Stimulated activated effector memory CD8-positive, alpha-beta T cell treated with anti-CD3 and anti-CD28 coated beads, Interleukin-12 subunit alpha, Interleukin-12 subunit beta, amount 100 ng/mL, for 72 hours (primary cell): ENCODE data around the gene PPP3CA.
"Not testable (repeated sequence)": the region's sequence is repeated elsewhere in the genome, so short reads cannot be mapped to it uniquely, and the experiment has no call there.

Source experiments
- ATAC-seq: fragments of 150-1000 bp; cut with Tn5 transposase; 2 replicates; pipeline ENCODE4 v1.10.0; 2021
- DNase-seq, 2 donors: peaks; one replicate each; pipeline ENCODE4 v3.0.0; 2021 to 2022; ENCODE audit warnings: low spot score in 2 of 2
- H3K27ac Mint-ChIP-seq: one replicate; pipeline ENCODE4 v1.8.0; 2022; ENCODE audit warnings: mild to moderate bottlenecking, mixed read lengths
- H3K36me3 Mint-ChIP-seq: one replicate; pipeline ENCODE4 v1.8.0; 2022; ENCODE audit warnings: mild to moderate bottlenecking, mixed read lengths
- H3K4me1 Mint-ChIP-seq: one replicate; pipeline ENCODE4 v1.8.0; 2022; ENCODE audit warnings: mixed read lengths
- H3K4me3 Mint-ChIP-seq: one replicate; pipeline ENCODE4 v1.8.0; 2022; ENCODE audit warnings: mild to moderate bottlenecking, mixed read lengths
- H3K9me3 Mint-ChIP-seq: one replicate; pipeline ENCODE4 v1.8.0; 2022; ENCODE audit warnings: mixed read lengths

PPP3CA gene

DNA sequence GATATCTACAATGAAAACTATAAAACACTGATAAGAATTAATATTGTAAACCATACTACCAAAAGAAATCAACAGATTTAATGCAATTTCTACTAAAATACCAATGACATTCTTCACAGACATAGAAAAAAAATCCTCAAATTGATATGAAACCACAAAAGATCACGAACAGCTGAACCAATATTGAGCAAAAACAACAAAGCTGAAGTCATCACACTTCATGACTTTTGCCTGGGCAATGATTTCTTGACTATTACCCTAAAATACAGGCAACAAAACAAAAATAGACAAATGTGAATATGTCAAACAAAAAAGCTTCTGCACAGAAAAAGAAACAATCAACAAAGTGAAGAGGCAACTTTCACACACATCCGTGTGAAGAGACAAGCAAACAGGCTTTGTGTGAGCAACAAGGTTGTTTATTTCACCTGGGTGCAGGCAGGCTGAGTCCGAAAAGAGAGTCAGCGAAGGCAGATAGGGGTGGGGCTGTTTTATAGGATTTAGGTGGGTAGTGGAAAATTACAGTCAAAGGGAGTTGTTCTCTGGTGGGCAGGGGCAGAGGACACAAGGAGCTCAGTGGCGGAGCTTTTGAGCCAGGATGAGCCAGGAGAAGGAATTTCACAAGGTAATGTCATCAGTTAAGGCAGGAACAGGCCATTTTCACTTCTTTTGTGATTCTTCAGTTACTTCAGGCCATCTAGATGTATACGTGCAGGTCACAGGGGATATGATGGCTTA is 355.8 kb downstream of the PPP3CA start:
- not testable (repeated sequence) for H3K4me1 Mint-ChIP-seq, DNase-seq, H3K4me3 Mint-ChIP-seq, H3K9me3 Mint-ChIP-seq, ATAC-seq, H3K36me3 Mint-ChIP-seq, H3K27ac Mint-ChIP-seq

DNA sequence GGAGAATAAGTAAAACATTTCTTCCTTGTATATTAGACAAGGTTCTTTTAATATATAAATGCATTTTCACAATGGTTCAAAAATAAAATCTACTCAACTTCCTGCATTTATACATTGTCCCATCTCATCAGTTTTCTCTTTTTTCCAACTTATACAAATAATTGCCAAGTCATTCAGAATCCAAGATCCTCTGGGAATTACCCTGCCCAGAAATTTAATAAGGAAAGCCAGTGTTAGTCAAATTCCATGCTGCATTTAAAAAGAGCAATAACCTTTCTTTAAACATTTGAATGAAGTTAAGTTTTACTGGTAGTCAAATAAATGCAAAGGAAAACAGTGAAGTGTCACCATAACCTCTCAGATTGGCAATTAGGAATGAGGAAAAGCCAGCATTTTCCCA is 357.9 kb downstream of the PPP3CA start:
- ATAC-seq (no peak), DNase-seq (no peak)
- Mint-ChIP-seq H3K4me1 (no peaks in the 10 kb centered on the region), H3K36me3 (no peaks in the 10 kb centered on the region), H3K4me3 (no peak overlapping the region), H3K9me3 (no peaks in the 10 kb centered on the region), H3K27ac (no peak overlapping the region)

DNA sequence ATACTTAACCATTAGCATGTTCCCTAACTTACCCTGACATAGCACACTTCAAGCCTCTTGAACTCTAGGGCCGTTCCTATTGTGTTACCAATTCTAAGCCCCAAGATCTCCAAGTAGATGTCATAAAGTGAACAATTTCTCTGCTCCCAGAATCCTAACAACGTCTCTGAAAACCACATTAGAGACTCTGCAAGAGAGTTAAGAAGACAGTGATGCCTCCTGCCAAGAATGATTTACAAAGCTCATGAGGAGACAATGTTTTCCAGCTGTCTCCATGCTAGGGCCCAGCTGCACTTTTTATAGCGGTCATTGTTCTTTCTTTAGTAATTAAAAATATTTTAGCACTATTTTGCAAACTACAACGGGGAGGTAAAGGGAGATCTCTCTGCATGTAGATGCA is 358.4 kb downstream of the PPP3CA start:
- Mint-ChIP-seq H3K9me3 (no peaks in the 10 kb centered on the region), H3K4me1 (no peaks in the 10 kb centered on the region), H3K36me3 (no peaks in the 10 kb centered on the region), H3K27ac (no peak overlapping the region), H3K4me3 (no peak overlapping the region)
- DNase-seq (no peak), ATAC-seq (no peak)

DNA sequence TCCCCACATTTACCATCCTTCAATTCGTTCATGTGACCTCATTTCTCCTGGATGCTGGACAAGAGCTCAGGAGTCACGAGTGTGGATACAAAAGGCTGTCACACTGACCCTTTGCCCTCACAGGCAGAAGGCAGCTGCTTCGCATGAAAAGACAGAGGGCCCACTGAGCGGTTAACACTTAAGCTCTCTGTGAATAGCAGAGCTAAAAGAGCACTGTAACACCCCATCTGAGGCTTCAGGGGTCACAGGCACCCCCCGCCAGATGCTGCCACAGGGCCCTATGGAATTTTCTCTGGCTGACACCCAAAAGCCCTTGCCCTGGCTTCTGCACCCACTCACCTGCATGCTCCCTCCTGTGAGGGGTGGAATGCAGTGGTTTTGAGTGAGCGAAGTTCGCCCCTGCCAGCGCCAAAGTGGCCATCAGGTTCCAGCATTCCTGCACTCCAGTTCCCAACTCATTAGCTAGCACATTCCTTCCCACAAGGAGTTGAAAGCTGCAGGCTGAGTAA is 360.9 kb downstream of the PPP3CA start:
- H3K4me1 Mint-ChIP-seq: no peaks in the 10 kb centered on the region
- no peak for DNase-seq
- H3K4me3 Mint-ChIP-seq: no peak overlapping the region
- H3K36me3 Mint-ChIP-seq: no peaks in the 10 kb centered on the region
- H3K27ac Mint-ChIP-seq: no peak overlapping the region
- no peak for ATAC-seq
- no peaks in the 10 kb centered on the region for H3K9me3 Mint-ChIP-seq

DNA sequence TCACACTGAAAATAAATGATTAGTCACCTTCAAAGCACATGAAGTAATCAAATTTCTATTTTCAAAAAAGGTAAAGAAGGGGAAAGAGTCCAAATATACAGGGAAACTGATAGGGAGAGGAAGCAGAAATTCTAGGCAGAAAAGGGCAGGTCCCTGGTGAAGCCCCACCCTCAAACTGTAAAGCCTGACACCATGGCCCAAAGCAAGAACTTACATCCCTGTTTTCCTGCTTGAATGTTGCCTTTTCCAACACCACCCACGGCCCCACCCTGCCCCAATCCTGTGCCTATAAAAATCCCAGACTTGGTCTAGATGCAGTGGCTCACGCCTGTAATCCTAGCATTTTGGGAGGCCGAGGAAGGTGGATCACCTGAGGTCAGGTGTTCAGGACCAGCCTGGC is 361.8 kb downstream of the PPP3CA start:
- DNase-seq: no peak
- Mint-ChIP-seq H3K9me3 (no peaks in the 10 kb centered on the region), H3K36me3 (no peaks in the 10 kb centered on the region), H3K4me1 (no peaks in the 10 kb centered on the region), H3K4me3 (no peak overlapping the region), H3K27ac (no peak overlapping the region)
- no peak for ATAC-seq

DNA sequence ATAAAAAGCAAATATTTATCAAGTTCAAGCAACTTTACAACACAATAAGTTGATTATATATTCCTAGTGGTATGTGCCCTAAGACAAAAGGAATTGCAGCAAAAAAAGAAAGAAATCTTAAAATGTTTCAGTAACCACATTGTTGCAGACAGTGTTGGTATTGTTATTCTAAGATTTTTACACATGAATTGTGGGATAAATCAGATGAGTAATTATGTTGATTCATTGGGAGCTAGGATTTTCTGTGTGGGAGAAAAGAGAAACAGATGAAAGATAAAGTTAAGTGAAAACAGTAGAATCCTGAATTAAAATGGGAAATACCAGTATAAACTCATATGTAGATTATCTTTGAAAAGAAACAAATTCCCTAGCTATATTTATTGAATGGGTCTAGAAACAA is 362.4 kb downstream of the PPP3CA start:
- no peaks in the 10 kb centered on the region for H3K4me1 Mint-ChIP-seq
- H3K27ac Mint-ChIP-seq: no peak overlapping the region
- no peak overlapping the region for H3K4me3 Mint-ChIP-seq
- ATAC-seq (no peak), DNase-seq (no peak)
- H3K9me3 Mint-ChIP-seq: no peaks in the 10 kb centered on the region
- no peaks in the 10 kb centered on the region for H3K36me3 Mint-ChIP-seq

DNA sequence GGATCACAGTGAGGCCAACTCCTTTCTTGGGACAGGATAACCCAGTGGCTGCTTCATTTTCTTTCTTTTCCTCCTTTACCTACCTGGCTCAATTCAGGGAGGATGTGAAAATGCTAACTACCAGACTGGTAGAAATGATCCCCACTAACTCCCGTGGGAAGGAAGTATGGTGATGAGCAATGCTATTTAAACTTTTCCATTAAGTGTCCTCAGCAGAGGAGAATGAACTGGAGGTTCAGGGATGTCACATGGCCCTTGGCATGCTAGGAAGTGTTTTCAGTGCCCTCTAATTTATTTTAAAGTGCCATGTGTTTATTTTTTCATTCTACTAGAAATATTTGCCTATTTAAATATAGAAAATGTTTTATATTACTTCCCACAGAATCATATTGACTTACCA is 363.9 kb downstream of the PPP3CA start:
- no peaks in the 10 kb centered on the region for H3K4me1 Mint-ChIP-seq
- H3K9me3 Mint-ChIP-seq: no peaks in the 10 kb centered on the region
- DNase-seq (no peak), ATAC-seq (no peak)
- H3K36me3 Mint-ChIP-seq: no peaks in the 10 kb centered on the region
- no peak overlapping the region for H3K4me3 Mint-ChIP-seq
- no peak overlapping the region for H3K27ac Mint-ChIP-seq

DNA sequence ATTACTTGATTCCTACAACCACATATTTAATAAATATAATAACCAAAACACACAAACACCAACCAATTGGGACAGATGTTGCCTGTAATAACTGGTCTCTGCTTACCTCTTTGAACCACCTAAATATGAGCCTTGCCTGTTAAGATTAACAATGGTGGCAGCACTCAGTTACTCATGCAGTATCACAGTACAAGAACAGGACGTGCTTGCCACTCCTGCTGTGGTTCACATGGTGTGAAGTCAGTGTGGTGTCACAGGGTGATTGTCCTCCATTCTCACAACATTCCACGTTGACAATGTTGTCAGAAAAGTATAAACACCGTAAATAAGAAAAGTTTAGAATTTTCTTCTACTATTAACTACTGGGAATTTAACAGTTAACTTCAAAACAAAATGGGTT is 365.0 kb downstream of the PPP3CA start:
- H3K4me3 Mint-ChIP-seq: no peak overlapping the region
- no peaks in the 10 kb centered on the region for H3K4me1 Mint-ChIP-seq
- no peaks in the 10 kb centered on the region for H3K36me3 Mint-ChIP-seq
- H3K9me3 Mint-ChIP-seq: no peaks in the 10 kb centered on the region
- peak; percentile 84 for ATAC-seq
- DNase-seq: no peak
- H3K27ac Mint-ChIP-seq: no peak overlapping the region

DNA sequence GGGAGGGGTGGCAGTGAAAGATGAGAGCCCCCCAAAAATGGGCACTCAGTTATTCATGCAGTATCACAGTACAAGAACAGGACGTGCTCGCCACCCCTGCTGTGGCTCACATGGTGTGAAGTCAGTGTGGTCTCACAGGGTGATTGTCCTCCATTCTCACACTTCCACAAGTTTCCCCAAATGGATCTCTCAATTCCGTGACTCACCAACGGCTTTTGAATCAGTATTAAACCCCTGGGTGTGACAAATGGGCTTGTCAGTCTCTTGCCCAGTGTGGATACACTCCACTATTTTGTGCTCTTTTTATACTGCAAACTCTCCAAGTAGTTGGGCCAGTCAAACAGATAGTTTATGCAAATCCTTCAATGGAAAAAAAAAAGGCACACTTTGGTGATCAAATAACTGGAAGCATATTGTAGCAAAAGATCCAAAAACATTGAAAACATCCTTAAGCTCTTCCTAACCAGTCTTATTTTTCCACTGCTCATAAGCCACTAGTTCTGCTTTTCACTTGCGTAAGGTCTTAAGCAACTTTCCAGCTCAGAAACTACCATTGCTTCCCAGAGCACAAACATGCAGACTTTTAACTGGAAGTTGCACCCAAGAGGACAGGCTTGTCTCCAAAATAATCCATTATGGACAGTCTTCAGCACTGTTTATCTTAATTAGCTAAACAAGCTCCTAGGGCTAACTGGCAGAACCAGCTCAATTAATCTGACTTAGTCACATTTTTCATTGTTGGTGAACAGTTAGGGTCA is 365.7 kb downstream of the PPP3CA start:
- no peaks in the 10 kb centered on the region for H3K9me3 Mint-ChIP-seq
- no peaks in the 10 kb centered on the region for H3K36me3 Mint-ChIP-seq
- H3K4me3 Mint-ChIP-seq: no peak overlapping the region
- ATAC-seq (no peak), DNase-seq (no peak)
- no peaks in the 10 kb centered on the region for H3K4me1 Mint-ChIP-seq
- no peak overlapping the region for H3K27ac Mint-ChIP-seq

DNA sequence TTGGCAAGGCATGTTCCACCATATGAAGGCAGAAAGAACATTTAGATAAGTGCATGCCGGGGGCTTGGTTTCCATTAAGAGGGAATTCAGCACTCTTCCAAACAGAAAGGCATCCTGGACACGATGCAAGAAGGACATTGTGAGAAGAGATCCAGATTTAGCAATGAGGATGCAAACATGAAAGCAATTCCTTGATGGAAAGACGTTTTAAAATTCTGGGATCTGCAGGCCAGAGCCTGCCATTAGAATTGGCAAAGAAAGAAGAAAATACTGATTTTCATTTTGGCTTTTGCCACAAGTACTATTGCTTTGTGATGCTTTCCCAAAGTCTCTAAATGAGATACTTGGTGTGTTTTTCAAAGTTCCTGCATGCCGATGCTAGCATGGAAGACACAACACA is 367.6 kb downstream of the PPP3CA start:
- Mint-ChIP-seq H3K4me1 (no peaks in the 10 kb centered on the region), H3K4me3 (no peak overlapping the region), H3K9me3 (no peaks in the 10 kb centered on the region), H3K27ac (no peak overlapping the region), H3K36me3 (no peaks in the 10 kb centered on the region)
- no peak for ATAC-seq
- no peak for DNase-seq

DNA sequence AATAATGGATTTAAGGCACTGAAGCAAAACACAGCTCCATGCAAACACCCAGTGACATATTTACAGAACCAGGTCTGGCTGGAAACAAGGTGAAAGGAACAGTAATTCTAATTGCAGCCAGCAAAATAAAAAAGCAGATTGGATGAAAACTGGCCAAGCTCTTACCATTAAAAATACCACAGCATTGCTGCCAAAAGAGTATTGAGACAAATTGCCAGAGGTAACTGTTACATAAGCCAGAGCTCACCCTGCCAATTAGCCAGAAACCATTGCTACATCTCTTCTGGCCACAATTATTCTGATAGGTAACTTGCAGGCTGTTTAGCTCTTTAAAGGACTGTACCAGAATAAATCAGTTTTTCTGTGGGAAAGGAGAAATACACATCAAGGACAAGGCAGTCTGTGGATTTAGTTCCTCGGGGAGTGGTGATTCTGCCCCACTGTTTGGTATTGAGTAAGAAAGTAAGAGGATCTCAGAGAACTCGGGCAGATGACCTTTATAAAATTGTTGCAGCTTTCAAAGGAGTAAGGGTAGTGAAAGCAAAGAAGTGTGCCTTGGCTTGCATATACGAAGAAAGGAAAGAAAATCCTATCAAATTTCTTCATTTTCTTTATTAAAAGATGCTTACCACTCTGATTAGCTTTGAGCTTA is 369.5 kb downstream of the PPP3CA start:
- DNase-seq (no peak), ATAC-seq (no peak)
- no peaks in the 10 kb centered on the region for H3K4me1 Mint-ChIP-seq
- H3K9me3 Mint-ChIP-seq: no peaks in the 10 kb centered on the region
- H3K4me3 Mint-ChIP-seq: no peak overlapping the region
- H3K27ac Mint-ChIP-seq: no peak overlapping the region
- H3K36me3 Mint-ChIP-seq: no peaks in the 10 kb centered on the region

DNA sequence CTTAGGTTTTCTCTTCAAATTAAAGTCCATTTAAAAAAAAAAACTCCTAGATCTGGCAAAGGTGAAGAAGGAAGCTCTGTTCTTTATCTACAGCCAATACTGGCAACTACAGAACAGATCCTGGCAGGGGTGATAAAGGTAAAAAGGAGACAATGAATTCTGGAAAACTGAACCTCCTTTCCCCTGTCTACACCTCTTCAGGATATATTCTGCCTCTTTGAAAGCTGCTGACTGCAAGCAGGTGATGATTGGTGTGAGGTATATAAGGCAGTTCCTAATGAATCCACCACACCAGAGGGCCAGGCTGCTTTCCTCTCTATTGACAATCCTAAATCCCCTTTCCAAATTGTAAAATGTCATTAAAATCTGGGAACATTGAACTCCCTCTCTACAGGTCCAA is 370.1 kb downstream of the PPP3CA start:
- ATAC-seq (no peak), DNase-seq (no peak)
- Mint-ChIP-seq H3K4me1 (no peaks in the 10 kb centered on the region), H3K4me3 (no peak overlapping the region), H3K36me3 (no peaks in the 10 kb centered on the region), H3K9me3 (no peaks in the 10 kb centered on the region), H3K27ac (no peak overlapping the region)
